H54 (cell line): ENCODE measurements around the gene NR5A1.

Experiments
- DNase-seq: peaks from one replicate; pipeline ENCODE4 v3.0.0; 2011; ENCODE audit warnings: low spot score, mixed read lengths; ENCODE audit not compliant: insufficient read length
- FAIRE-seq: peaks from 3 replicates; lab custom pipeline; 2011; peaks lifted over from hg19 to GRCh38; lab: Jason Lieb, UNC
- POLR2A ChIP-seq: IDR thresholded peaks from 2 replicates; pipeline ENCODE4 v1.6.1; 2011; ENCODE audit warnings: low read depth, mild to moderate bottlenecking, low read length

Gene NR5A1

DNA sequence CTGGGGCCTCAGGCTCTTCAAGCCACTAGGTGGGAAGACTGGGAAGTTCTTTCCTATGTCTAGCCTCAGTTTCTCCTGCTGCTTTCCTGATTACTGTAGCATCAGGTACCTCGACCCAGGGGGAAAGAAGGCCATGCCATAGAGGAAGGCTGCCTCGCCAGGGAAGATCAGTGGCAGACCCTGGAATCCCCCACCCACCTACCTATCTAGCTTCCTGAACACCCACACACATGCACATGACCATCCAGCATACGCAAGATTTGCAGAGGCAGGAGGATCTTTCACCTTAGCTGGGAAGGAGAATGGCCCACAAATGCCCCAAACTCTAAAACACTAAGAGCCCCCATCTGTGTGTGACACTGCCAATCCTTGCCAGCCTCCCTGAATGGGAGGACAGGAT, 8.0 kb downstream of the NR5A1 start:
- FAIRE-seq, result no peak
- no peak for TF ChIP-seq POLR2A
- DNase-seq, result no peak

DNA sequence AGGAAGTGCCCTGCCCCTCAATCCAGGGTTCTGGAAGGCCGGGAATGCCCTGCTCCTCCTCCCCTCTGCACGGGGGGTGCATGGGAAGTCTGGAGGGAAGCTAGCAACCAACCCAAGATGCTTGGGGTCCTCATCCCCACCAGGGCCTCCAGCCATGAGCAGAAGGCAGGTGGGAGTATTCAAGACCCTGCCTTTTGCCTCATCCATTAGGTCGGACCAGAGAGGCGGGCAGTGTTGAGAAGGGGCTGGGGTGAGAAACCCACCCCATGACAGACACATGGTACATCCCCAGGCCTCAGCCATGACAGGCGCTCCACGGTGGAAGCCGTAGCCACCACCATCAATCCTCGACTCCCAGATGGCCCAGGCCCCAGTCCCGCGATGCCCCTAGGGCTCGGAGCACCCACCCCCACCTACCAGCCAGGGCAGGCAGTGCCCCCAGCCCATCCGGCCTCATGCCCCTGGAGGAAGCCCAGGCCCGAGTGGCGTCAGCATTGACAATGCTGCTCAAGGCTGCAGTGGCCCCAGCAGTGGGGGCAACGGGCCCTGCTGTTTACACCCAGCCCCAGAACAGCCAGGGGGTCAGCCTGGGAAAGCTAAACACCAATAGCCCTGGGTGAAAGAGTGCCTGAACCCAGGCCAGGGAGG, 8.6 kb downstream of the NR5A1 start:
- TF ChIP-seq POLR2A, result no peak

GRCh38 chr9:124498040-124498439, 9.2 kb downstream of the NR5A1 start:
- TF ChIP-seq POLR2A, result no peak
- no peak for FAIRE-seq

More for the DNA sequence above, 8.6 kb downstream of the NR5A1 start:
- DNase-seq (no peak), FAIRE-seq (no peak)

GRCh38 chr9:124497441-124497840, 9.8 kb downstream of the NR5A1 start:
- no peak for DNase-seq
- no peak for FAIRE-seq
- TF ChIP-seq POLR2A, result no peak

More at GRCh38 chr9:124498040-124498439, 9.2 kb downstream of the NR5A1 start:
- DNase-seq, result no peak

DNA sequence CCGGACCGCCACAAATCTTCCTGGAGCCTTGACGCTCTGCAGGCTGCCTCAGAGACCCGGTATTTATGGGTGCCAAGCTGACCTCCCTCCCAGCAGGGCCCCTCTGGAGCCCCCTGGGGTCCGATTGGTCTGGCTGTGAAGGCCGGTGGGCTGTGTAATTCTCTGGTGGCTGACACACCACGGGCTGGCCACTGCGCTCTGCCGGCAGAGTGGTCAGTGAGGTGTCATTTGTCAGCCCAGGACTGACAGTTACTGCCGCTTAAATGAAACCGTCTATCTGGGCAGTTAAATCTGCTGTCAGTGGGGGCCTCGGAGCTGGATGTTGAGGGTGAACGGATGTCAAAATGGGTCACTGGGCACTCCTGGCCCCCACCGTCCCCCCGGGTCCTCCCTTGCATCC, 10.7 kb downstream of the NR5A1 start:
- TF ChIP-seq POLR2A, result no peak
- DNase-seq (no peak), FAIRE-seq (no peak)

GRCh38 chr9:124496075-124496449, 11.1 kb downstream of the NR5A1 start:
- FAIRE-seq, result no peak

DNA sequence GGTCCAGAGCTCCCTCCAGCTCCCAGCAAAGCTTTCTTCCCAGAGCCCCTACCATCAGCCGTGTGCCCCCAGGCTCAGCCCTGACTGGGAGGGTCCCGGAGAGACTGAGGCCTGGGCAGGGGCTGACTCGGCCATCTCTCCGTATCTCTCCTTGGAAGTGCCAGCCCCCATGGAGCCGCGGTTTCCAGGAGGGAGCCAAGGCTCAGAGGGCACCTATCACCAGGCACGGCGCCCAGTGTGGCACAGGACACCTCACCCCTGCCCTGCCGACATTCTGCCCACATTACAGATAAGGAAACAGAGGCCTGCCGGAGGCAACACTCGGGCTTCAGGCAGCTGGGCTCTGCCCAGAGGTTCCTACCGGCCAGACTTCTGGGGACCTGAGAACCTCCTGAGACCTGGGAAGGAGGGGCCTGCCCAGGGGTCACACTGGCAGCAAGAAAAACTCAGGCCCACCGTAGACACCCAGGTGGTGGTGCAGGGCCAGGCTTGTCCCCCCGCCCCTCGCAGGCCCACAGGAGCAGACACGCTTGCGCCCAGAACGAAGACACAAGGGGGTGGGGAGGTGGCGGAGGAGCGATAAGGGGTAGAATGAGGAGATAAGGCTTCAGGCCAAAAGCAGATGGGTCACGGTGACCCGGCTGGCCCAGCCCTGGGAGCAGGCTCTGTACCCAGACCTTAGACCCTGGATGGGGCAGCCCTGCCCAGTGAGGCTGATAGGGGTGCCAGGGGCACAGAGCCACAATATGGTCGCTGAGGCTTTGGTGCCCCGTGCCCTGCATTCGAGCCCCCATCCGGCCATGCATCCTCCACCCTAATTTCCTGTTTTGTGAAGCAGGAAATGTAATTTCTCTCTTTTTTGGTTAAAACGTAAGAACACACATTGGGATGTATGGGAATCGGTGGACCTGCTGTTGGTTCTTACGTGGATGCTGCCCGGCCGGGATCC, 11.8 kb downstream of the NR5A1 start:
- DNase-seq, result no peak
- no peak for TF ChIP-seq POLR2A
- no peak for FAIRE-seq

More at GRCh38 chr9:124496075-124496449, 11.1 kb downstream of the NR5A1 start:
- TF ChIP-seq POLR2A, result no peak
- DNase-seq, result no peak

GRCh38 chr9:124493794-124494479, 13.3 kb downstream of the NR5A1 start:
- no peak for TF ChIP-seq POLR2A
- FAIRE-seq (no peak), DNase-seq (no peak)

DNA sequence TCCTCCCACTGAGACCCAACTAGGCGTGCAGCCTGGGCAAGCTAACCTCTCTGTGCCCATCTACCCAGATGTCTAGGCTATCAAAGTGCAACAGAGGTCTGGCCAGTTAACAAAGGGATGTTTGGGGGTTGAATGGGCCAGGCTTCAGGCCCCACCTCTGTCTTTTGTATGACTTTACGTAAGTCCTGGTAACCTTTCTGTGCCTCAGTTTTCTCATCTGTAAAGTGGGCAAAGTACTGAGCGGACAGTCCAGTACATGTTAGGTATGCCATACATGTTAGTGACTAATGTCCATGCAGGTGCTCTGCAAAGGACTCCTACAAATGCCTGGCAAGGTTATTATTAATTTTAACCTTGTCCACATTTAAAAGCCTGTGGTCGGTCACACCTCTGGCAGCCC, 14.0 kb downstream of the NR5A1 start:
- no peak for TF ChIP-seq POLR2A
- no peak for FAIRE-seq
- DNase-seq, result no peak

DNA sequence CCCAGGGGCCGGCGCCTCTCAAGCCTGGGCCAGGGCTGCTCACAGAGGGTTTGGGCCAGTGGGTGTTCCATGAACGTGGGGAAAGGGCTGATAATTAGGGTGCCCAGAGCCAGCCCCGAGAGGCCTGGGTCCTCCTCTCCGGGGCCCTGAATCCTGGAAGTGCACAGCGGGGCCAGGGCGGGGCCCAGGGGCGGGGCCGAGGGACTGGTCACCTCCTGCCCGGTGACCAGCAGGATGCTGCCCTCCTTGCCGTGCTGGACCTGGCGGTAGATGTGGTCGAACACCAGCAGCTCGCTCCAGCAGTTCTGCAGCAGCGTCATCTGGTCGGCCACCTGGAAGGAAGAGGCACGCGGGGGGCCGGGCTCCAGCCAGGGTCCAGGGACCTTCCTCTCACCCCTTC, 14.4 kb downstream of the NR5A1 start:
- no peak for FAIRE-seq
- no peak for TF ChIP-seq POLR2A
- DNase-seq, result no peak

GRCh38 chr9:124491049-124491975, 15.9 kb downstream of the NR5A1 start:
- no peak for TF ChIP-seq POLR2A
- no peak for FAIRE-seq

GRCh38 chr9:124490004-124490403, 17.2 kb downstream of the NR5A1 start:
- DNase-seq (no peak), FAIRE-seq (no peak)
- TF ChIP-seq POLR2A, result no peak

More at GRCh38 chr9:124491049-124491975, 15.9 kb downstream of the NR5A1 start:
- no peak for DNase-seq

DNA sequence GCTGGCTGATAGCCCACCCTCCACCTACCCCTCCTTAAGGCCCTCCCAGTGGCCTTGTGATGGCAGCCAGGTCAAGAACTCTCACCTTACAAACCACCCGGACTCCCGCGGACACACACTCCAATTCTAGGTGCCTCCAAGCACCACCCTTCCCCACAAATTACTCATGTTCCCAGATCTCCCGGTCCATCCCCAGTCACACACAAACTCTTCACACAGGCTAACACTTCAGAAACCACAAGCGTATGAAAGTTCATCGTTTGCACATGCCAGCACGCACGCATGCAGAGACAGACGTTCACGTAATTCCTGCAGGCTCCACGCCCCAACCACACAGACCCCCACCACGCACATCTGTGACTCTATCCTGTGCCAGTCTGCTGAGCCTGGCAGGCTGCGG, 18.0 kb downstream of the NR5A1 start:
- DNase-seq (no peak), FAIRE-seq (no peak)
- no peak for TF ChIP-seq POLR2A
